AML-193 (cell line): ENCODE measurements around the gene LRRC8E.

Experiments used
- DNase-seq, 2 experiments: peaks; one replicate each; lab custom pipeline; 2025; lab: John Stamatoyannopoulos, UW

LRRC8E gene

GRCh38 chr19:7932276-7932929 lies 44.1 kb downstream of the LRRC8E start:
- DNase-seq, result no peak

- DNase-seq, result no peak
Measured at GRCh38 chr19:7932930-7933300, 44.6 kb downstream of the LRRC8E start.

GRCh38 chr19:7933411-7933810 lies 45.1 kb downstream of the LRRC8E start:
- no peak for DNase-seq

GRCh38 chr19:7933828-7934725 lies 45.8 kb downstream of the LRRC8E start:
- no peak for DNase-seq

- DNase-seq, result no peak
Measured at GRCh38 chr19:7934766-7935165, 46.5 kb downstream of the LRRC8E start.

GRCh38 chr19:7940841-7941240 lies 52.5 kb downstream of the LRRC8E start:
- DNase-seq, result no peak

GRCh38 chr19:7941895-7942596 lies 53.7 kb downstream of the LRRC8E start:
- no peak for DNase-seq

GRCh38 chr19:7942981-7943443 lies 54.7 kb downstream of the LRRC8E start:
- DNase-seq, result no peak

GRCh38 chr19:7943444-7944176 lies 55.3 kb downstream of the LRRC8E start, which contains the start of gene TIMM44:
Gene TIMM44, minus strand, starts transcription at chr19:7943666. Its CDS starts 15 bp downstream, at chr19:7943651.
- peak; percentile 97 to 99 for DNase-seq

- DNase-seq, result peak; percentile 79 to 84
Measured at GRCh38 chr19:7944177-7944761, 56.0 kb downstream of the LRRC8E start.

- no peak for DNase-seq
Measured at GRCh38 chr19:7947939-7948338, 59.6 kb downstream of the LRRC8E start.
